OCI-LY1 (cell line): ENCODE measurements around the gene MNX1.

Experiments used
- EZH2 ChIP-seq: fragments of 200-600 bp; sonication (generic), shearing (Covaris generic); IDR thresholded peaks from 2 replicates; pipeline ENCODE4 v1.8.0; 2017; ENCODE audit warnings: borderline replicate concordance, mixed run types, mild to moderate bottlenecking, antibody characterized with exemption, low read length, moderate library complexity, mixed read lengths
- TF ChIP-seq, protein P1 (sequence below): fragments of 200-600 bp; sonication (generic), shearing (Covaris generic); IDR thresholded peaks from 2 replicates; pipeline ENCODE4 v1.5.1; 2017; ENCODE audit warnings: mild to moderate bottlenecking, antibody characterized with exemption, low read length, moderate library complexity, mixed read lengths

GRCh38 chr7:157033483-157034473 lies 23.3 kb upstream of the MNX1 start:
- TF ChIP-seq, protein P1, sequence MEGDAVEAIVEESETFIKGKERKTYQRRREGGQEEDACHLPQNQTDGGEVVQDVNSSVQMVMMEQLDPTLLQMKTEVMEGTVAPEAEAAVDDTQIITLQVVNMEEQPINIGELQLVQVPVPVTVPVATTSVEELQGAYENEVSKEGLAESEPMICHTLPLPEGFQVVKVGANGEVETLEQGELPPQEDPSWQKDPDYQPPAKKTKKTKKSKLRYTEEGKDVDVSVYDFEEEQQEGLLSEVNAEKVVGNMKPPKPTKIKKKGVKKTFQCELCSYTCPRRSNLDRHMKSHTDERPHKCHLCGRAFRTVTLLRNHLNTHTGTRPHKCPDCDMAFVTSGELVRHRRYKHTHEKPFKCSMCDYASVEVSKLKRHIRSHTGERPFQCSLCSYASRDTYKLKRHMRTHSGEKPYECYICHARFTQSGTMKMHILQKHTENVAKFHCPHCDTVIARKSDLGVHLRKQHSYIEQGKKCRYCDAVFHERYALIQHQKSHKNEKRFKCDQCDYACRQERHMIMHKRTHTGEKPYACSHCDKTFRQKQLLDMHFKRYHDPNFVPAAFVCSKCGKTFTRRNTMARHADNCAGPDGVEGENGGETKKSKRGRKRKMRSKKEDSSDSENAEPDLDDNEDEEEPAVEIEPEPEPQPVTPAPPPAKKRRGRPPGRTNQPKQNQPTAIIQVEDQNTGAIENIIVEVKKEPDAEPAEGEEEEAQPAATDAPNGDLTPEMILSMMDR = no peak
- TF ChIP-seq EZH2 = no peak
